Liver (tissue), 9 donors: ENCODE measurements around the gene LRRC36. TPM values are rescaled to one million over a fixed set of nuclear protein-coding genes. Genes with fewer than 3 reads are reported as not detected.

ENCODE experiments used
- DNase-seq: peaks from one replicate; pipeline ENCODE4 v3.0.0-alpha.2; 2017; ENCODE audit warnings: low spot score
- H3K27ac ChIP-seq, 2 donors: one replicate each; pipeline ENCODE4 v1.7.0; 2013; ENCODE audit warnings: inconsistent platforms in 2 of 2, low read length in 2 of 2, control low read depth in 1 of 2, low read depth in 1 of 2, mild to moderate bottlenecking in 1 of 2
- H3K27me3 ChIP-seq, 4 donors: one replicate each; pipeline versions ENCODE4 v1.6.1 to v1.7.0; 2013; ENCODE audit warnings: low read length in 3 of 4, inconsistent platforms in 1 of 4, mild to moderate bottlenecking in 1 of 4, moderate library complexity in 1 of 4; ENCODE audit not compliant: control insufficient read depth in 4 of 4, insufficient read depth in 4 of 4
- H3K36me3 ChIP-seq, 4 donors: one replicate each; pipeline versions ENCODE4 v1.6.1 to v1.7.0; 2013; ENCODE audit warnings: low read length in 3 of 4, mild to moderate bottlenecking in 3 of 4, low read depth in 1 of 4, moderate library complexity in 1 of 4; ENCODE audit not compliant: control insufficient read depth in 4 of 4, insufficient read depth in 3 of 4
- H3K4me1 ChIP-seq, 4 donors: one replicate each; pipeline versions ENCODE4 v1.6.1 to v1.7.0; 2013; ENCODE audit warnings: low read length in 3 of 4, mild to moderate bottlenecking in 3 of 4, moderate library complexity in 1 of 4; ENCODE audit not compliant: control insufficient read depth in 4 of 4, insufficient read depth in 4 of 4
- H3K4me3 ChIP-seq, 3 donors: one replicate each; pipeline versions ENCODE4 v1.6.1 to v1.7.0; 2013; ENCODE audit warnings: low read length in 3 of 3, control low read depth in 1 of 3, low read depth in 1 of 3, mild to moderate bottlenecking in 1 of 3
- H3K9ac ChIP-seq, 2 donors: one replicate each; pipeline ENCODE4 v1.7.0; 2013; ENCODE audit warnings: low read length in 2 of 2, mild to moderate bottlenecking in 2 of 2, moderate library complexity in 2 of 2, control low read depth in 1 of 2, low read depth in 1 of 2
- H3K9me3 ChIP-seq, 4 donors: one replicate each; pipeline versions ENCODE4 v1.6.1 to v1.7.0; 2013; ENCODE audit warnings: low read length in 3 of 4; ENCODE audit not compliant: control insufficient read depth in 4 of 4
- ATF3 ChIP-seq: IDR thresholded peaks from 2 replicates; pipeline ENCODE4 v1.6.1; 2016; ENCODE audit warnings: antibody characterized with exemption
- CTCF ChIP-seq: fragments of 150-350 bp; IDR thresholded peaks from 2 replicates; pipeline ENCODE4 v1.5.1; 2017; ENCODE audit warnings: improper control_type of control experiment, low read depth, low read length; ENCODE audit not compliant: missing input control
- EGR1 ChIP-seq, 2 donors: IDR thresholded peaks; 2 replicates each; pipeline ENCODE4 v1.6.1; 2016 to 2018; ENCODE audit warnings: antibody characterized with exemption in 2 of 2, low read depth in 2 of 2
- FOXA1 ChIP-seq: IDR thresholded peaks from 2 replicates; pipeline ENCODE4 v1.6.1; 2016; ENCODE audit warnings: antibody characterized with exemption
- FOXA2 ChIP-seq: IDR thresholded peaks from 2 replicates; pipeline ENCODE4 v1.6.1; 2016; ENCODE audit warnings: antibody characterized with exemption
- MAX ChIP-seq: IDR thresholded peaks from 2 replicates; pipeline ENCODE4 v1.6.1; 2016; ENCODE audit warnings: antibody characterized with exemption
- NR2F2 ChIP-seq: IDR thresholded peaks from 2 replicates; pipeline ENCODE4 v1.6.1; 2016; ENCODE audit warnings: antibody characterized with exemption
- RAD21 ChIP-seq, 2 donors: IDR thresholded peaks; 2 replicates each; pipeline ENCODE4 v1.6.1; 2016; ENCODE audit warnings: antibody characterized with exemption in 2 of 2, mild to moderate bottlenecking in 2 of 2
- REST ChIP-seq: IDR thresholded peaks from 2 replicates; pipeline ENCODE4 v1.6.1; 2016; ENCODE audit warnings: antibody characterized with exemption, mild to moderate bottlenecking
- YY1 ChIP-seq: IDR thresholded peaks from 2 replicates; pipeline ENCODE4 v1.6.1; 2016; ENCODE audit warnings: antibody characterized with exemption, mild to moderate bottlenecking
- ZBTB33 ChIP-seq: IDR thresholded peaks from 2 replicates; pipeline ENCODE4 v1.6.1; 2016; ENCODE audit warnings: antibody characterized with exemption
- WGBS: extraction: QIAGEN DNeasy Blood & Tissue Kit; methylation state at CpG from one replicate; pipeline ENCODE4 v1.1.7; 2013; 5-methylcytosine and 5-hydroxymethylcytosine counted together
- polyA plus RNA-seq, 2 donors: library from polyadenylated mRNA; stranded (reverse) in 1 of 2; unstranded in 1 of 2; fragments of 200-250 nt in 1 of 2; fragments of >200 nt in 1 of 2; fragmentation: Nextera tagmentation in 1 of 2; extraction: Ambion mirVana in 1 of 2; gene quantifications; one replicate each; pipeline versions ENCODE4 v1.2.1 to v1.2.3, GENCODE V29; 2013 to 2015
- total RNA-seq, 2 donors: library from RNA; depleted of rRNA; stranded (reverse); fragments of >200 nt; gene quantifications; one replicate each; pipeline ENCODE4 v1.2.3, GENCODE V29; 2014
- donor health status: healthy.
- donor health status: healthy.
- donor health status: healthy.
- donor health status: healthy.
- donor health status: healthy.

LRRC36 gene
- total and polyA plus RNA-seq, 4 donors = 0.08 TPM; not detected in 3

DNA sequence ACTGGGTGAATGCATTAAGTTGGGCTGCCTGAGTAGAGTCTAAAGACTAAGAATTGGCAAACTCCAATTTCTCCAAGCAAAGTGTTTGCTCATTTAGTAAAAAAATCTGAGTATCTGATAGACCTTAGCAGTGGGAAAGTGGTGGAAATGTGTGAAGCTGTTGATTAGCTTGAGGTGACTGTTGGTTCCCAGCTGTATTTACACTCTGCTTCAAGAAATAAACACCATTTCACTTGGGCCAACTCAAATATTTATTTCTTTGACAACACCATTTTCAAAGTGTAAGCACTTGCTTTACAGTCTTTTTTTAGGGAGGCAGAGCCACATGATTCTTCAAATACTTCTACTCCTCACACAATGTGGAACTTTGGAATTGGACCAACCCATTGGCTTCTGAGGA is 8.8 kb upstream of the LRRC36 start:
- no peaks in the 10 kb centered on the region for H3K4me1 ChIP-seq
- no peaks in the 10 kb centered on the region for H3K27me3 ChIP-seq
- no peak overlapping the region for H3K27ac ChIP-seq
- no peak overlapping the region for H3K9ac ChIP-seq
- no peak for DNase-seq
- no peaks in the 10 kb centered on the region for H3K36me3 ChIP-seq
- no peak for TF ChIP-seq NR2F2
- no peak for TF ChIP-seq MAX
- no peak for TF ChIP-seq RAD21 (IDR thresholded peaks at IDR 0.05)
- no peak for TF ChIP-seq CTCF
- TF ChIP-seq FOXA2 = no peak
- no peak for TF ChIP-seq REST
- TF ChIP-seq YY1 = no peak
- TF ChIP-seq ATF3 = no peak
- TF ChIP-seq ZBTB33 = no peak
- no peak for TF ChIP-seq EGR1 (IDR thresholded peaks at IDR 0.05; ENCODE audit: low read depth in 2 of 2)
- TF ChIP-seq FOXA1 = no peak
- no peak overlapping the region for H3K4me3 ChIP-seq
- H3K9me3 ChIP-seq = no peaks in the 10 kb centered on the region

GRCh38 chr16:67326115-67326471 is 522 bp upstream of the LRRC36 start:
- no peak for DNase-seq
- H3K9me3 ChIP-seq = no peaks in the 10 kb centered on the region
- TF ChIP-seq REST (no peak), FOXA2 (no peak)
- H3K27me3 ChIP-seq = no peaks in the 10 kb centered on the region
- no peak overlapping the region for H3K27ac ChIP-seq
- no peaks in the 10 kb centered on the region for H3K36me3 ChIP-seq
- WGBS = 36% methylated on average over 11 of the region's 11 CpGs
- H3K4me3 ChIP-seq = peak overlapping the region in 2 of 3 donors; percentile 17 to 42
- H3K9ac ChIP-seq = no peak overlapping the region
- peaks cover 0 to 4% (median 3%) of the 10 kb centered on the region in 4 donors for H3K4me1 ChIP-seq
